HepG2 (cell line): ENCODE measurements around the gene BCL7A. TPM values are rescaled to one million over a fixed set of nuclear protein-coding genes. Genes with fewer than 3 reads are reported as not detected.

Experiments
- EP300 ChIP-seq, 3 experiments: sonication (generic) in 1 of 3; formaldehyde crosslinking in 1 of 3; IDR thresholded peaks; 2 replicates each; pipeline versions ENCODE4 v1.5.1 to v1.6.1; 2011 to 2020; ENCODE audit warnings: low read depth in 2 of 3, low read length in 2 of 3, borderline replicate concordance in 1 of 3, improper control_type of control experiment in 1 of 3, mild to moderate bottlenecking in 1 of 3, missing genetic modification reagents in 1 of 3, moderate library complexity in 1 of 3
- FOSL1 ChIP-seq: sonication (generic); formaldehyde crosslinking; IDR thresholded peaks from 2 replicates; pipeline ENCODE4 v1.9.0; 2021; ENCODE audit warnings: missing genetic modification reagents, borderline replicate concordance
- KIAA2018 ChIP-seq: sonication (generic); formaldehyde crosslinking; IDR thresholded peaks from 2 replicates; pipeline ENCODE4 v1.5.0; 2020; ENCODE audit warnings: mild to moderate bottlenecking, missing genetic modification reagents, borderline replicate concordance
- RAD51 ChIP-seq: fragments of 450-650 bp; IDR thresholded peaks from 2 replicates; pipeline ENCODE4 v1.6.1; 2016; ENCODE audit warnings: borderline replicate concordance
- SRY ChIP-seq: sonication (generic); formaldehyde crosslinking; IDR thresholded peaks from 2 replicates; pipeline ENCODE4 v1.8.0; 2022; ENCODE audit warnings: mild to moderate bottlenecking, missing genetic modification reagents
- ZC3H4 ChIP-seq: sonication (generic); formaldehyde crosslinking; IDR thresholded peaks from 2 replicates; pipeline ENCODE4 v1.4.0; 2020; ENCODE audit warnings: missing genetic modification reagents, borderline replicate concordance
- ZFP41 ChIP-seq: sonication (generic); formaldehyde crosslinking; IDR thresholded peaks from 2 replicates; pipeline ENCODE4 v1.4.0; 2020; ENCODE audit warnings: mild to moderate bottlenecking, missing genetic modification reagents, borderline replicate concordance
- ZNF234 ChIP-seq: sonication (generic); formaldehyde crosslinking; conservative IDR thresholded peaks from 2 replicates; pipeline ENCODE4 v1.5.1; 2020; ENCODE audit warnings: mild to moderate bottlenecking, missing genetic modification reagents
- ZNF800 ChIP-seq: sonication (generic); formaldehyde crosslinking; IDR thresholded peaks from 2 replicates; pipeline ENCODE4 v1.4.0; 2020; ENCODE audit warnings: missing genetic modification reagents
- ZSCAN29 ChIP-seq: sonication (generic); formaldehyde crosslinking; conservative IDR thresholded peaks from 2 replicates; pipeline ENCODE4 v1.4.0; 2020; ENCODE audit warnings: mild to moderate bottlenecking, missing genetic modification reagents
- polyA plus RNA-seq, 8 experiments: library from polyadenylated mRNA; depleted of rRNA in 3 of 8; stranded (reverse) in 7 of 8; unstranded in 1 of 8; fragments of >200 nt; fragmentation: Illumina TruSeq in 4 of 8; extraction: Trizol in 4 of 8; gene quantifications; 2 replicates each; pipeline versions ENCODE4 v1.2.1 to v1.2.3, GENCODE V29; 2011 to 2016; ENCODE audit warnings: low read depth in 4 of 8, missing spikeins in 1 of 8, mixed read lengths in 1 of 8; ENCODE audit not compliant: insufficient read depth in 1 of 8
- total RNA-seq, 5 experiments: library from RNA; depleted of rRNA; stranded (reverse); fragments of >200 nt; fragmentation: Illumina TruSeq; extraction: Trizol; gene quantifications; 2 replicates each; pipeline ENCODE4 v1.2.3, GENCODE V29; 2016; ENCODE audit warnings: low read depth in 1 of 5
- TF ChIP-seq, protein P1 (sequence below): sonication (generic); IDR thresholded peaks from 2 replicates; pipeline ENCODE4 v1.6.1; 2016; ENCODE audit warnings: low read depth, borderline replicate concordance
- TF ChIP-seq, protein P2 (sequence below), 2 experiments: IDR thresholded peaks; 2 replicates each; pipeline ENCODE4 v1.6.1; 2011 to 2012; ENCODE audit warnings: low read length in 2 of 2, borderline replicate concordance in 1 of 2, low read depth in 1 of 2, mild to moderate bottlenecking in 1 of 2, moderate library complexity in 1 of 2

BCL7A gene
- total and polyA plus RNA-seq, 2 of the 13 experiments (the other 11 are each of a cell fraction or from before 2014, with no cell fraction given) = 4.1 to 6.2 TPM

DNA sequence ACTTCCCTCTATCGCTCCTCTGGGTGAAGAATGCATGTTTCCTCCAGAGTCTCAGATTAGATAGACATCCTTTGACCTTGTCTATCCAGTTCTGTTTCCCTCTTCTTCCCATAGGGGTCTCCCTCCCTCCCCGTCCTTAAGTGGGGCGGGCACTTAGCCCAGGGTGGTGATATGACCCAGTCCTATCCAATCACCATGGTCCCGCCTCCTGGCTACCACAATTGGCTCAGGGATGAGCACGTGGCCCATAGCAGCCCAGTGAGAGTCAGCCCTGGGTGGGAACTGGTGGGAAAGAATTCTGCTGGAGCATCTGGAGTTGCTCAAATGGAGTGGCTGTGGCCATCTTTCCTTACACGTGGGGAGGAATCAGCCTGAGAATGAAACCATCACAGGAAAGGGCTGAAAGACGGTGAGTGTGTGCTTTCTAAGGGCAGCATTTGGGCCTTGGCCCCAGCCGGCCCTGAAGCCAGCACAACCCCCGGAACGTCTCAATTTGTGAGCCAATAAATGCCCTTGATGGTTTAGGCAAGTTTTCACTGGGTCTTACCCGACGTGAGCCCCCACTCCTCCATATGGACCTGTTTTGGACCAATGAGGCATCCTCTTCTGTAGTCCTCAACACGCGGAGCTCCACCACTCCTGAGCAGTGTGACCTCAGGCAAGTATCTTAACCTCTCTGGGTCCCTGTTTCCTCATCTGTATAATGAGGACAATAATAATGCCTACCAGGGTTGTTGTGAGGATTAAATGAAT lies 42.5 kb downstream of the BCL7A start (continued):
- no peak for TF ChIP-seq KIAA2018
- TF ChIP-seq, protein P1, sequence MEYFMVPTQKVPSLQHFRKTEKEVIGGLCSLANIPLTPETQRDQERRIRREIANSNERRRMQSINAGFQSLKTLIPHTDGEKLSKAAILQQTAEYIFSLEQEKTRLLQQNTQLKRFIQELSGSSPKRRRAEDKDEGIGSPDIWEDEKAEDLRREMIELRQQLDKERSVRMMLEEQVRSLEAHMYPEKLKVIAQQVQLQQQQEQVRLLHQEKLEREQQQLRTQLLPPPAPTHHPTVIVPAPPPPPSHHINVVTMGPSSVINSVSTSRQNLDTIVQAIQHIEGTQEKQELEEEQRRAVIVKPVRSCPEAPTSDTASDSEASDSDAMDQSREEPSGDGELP = peak; percentile 5; the same call in 1 of the 2 replicates
- TF ChIP-seq ZNF800 (CRISPR knock-in tag) = no peak
- TF ChIP-seq ZSCAN29 (CRISPR knock-in tag) = no peak
- TF ChIP-seq ZC3H4 (CRISPR knock-in tag) = no peak; the same call in 1 of the 2 replicates
- TF ChIP-seq RAD51 = peak; percentile 83
- no peak for TF ChIP-seq SRY (CRISPR knock-in tag)
- no peak for TF ChIP-seq ZFP41 (CRISPR knock-in tag)
- no peak for TF ChIP-seq FOSL1
- TF ChIP-seq EP300 (IDR thresholded peaks at IDR 0.05; ENCODE audit: low read depth in 2 of 2, low read length in 2 of 2) = 0 out of 4 replicates have a peak, but pooled peaks of 1 of the 2 experiments have one; percentile 1
- TF ChIP-seq EP300 (CRISPR knock-in tag; IDR thresholded peaks at IDR 0.05; ENCODE audit: borderline replicate concordance) = no peak
- TF ChIP-seq, protein P2, sequence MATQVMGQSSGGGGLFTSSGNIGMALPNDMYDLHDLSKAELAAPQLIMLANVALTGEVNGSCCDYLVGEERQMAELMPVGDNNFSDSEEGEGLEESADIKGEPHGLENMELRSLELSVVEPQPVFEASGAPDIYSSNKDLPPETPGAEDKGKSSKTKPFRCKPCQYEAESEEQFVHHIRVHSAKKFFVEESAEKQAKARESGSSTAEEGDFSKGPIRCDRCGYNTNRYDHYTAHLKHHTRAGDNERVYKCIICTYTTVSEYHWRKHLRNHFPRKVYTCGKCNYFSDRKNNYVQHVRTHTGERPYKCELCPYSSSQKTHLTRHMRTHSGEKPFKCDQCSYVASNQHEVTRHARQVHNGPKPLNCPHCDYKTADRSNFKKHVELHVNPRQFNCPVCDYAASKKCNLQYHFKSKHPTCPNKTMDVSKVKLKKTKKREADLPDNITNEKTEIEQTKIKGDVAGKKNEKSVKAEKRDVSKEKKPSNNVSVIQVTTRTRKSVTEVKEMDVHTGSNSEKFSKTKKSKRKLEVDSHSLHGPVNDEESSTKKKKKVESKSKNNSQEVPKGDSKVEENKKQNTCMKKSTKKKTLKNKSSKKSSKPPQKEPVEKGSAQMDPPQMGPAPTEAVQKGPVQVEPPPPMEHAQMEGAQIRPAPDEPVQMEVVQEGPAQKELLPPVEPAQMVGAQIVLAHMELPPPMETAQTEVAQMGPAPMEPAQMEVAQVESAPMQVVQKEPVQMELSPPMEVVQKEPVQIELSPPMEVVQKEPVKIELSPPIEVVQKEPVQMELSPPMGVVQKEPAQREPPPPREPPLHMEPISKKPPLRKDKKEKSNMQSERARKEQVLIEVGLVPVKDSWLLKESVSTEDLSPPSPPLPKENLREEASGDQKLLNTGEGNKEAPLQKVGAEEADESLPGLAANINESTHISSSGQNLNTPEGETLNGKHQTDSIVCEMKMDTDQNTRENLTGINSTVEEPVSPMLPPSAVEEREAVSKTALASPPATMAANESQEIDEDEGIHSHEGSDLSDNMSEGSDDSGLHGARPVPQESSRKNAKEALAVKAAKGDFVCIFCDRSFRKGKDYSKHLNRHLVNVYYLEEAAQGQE (IDR thresholded peaks at IDR 0.05; ENCODE audit: borderline replicate concordance in 1 of 2, low read depth in 1 of 2, low read length in 2 of 2) = no peak
- no peak for TF ChIP-seq ZNF234 (CRISPR knock-in tag)
